Forelimb muscle (tissue), 1 donor: ENCODE measurements around the gene BICC1. TPM values are rescaled to one million over a fixed set of nuclear protein-coding genes. Genes with fewer than 3 reads are reported as not detected.

Experiments
- DNase-seq: peaks from one replicate; pipeline ENCODE4 v3.0.0-alpha.2; 2013; ENCODE audit warnings: low read depth
- polyA plus RNA-seq: library from polyadenylated mRNA; unstranded; fragments of 120-200 nt; gene quantifications from one replicate; pipeline ENCODE4 v1.2.1, GENCODE V29; 2013; ENCODE audit not compliant: insufficient read length

BICC1 gene
- polyA plus RNA-seq, 1 donor: 14.5 TPM

GRCh38 chr10:58645416-58646146 lies 132.9 kb downstream of the BICC1 start:
- DNase-seq: no peak

DNA sequence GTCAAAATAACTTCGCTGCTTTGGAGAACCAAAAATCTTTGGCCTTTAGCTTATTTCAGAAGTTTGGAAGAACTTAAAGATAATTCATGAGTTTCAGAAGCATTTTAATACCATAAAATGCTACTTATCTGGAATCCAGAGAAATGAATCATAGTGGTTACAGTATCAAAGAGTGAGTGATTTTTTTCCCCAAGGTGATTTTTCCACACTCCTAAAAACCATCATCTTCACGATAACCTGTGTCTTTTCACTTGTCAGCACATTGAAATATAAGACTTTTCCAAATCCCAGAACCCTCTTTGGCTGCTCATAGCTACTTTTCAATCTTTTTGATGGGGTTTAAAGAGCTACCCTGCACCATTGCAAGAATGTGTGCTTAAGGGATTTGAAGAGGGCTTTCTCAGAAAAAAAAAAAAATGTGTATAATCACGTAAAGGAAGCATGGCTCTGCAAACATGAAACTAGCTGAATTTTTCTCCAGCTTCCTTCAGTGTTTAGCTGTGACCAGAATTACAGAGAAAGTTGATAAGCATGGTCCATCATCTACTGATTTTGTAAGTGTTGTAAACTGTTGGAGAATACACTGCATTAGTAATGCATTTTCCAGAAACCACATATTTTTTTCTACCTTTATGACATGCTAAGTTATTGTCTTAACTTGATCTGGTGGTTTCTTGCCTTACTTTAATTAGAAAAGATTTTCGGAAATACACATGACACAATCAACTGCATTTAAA lies 134.9 kb downstream of the BICC1 start:
- no peak for DNase-seq

GRCh38 chr10:58648131-58648530 lies 135.5 kb downstream of the BICC1 start:
- DNase-seq: no peak

DNA sequence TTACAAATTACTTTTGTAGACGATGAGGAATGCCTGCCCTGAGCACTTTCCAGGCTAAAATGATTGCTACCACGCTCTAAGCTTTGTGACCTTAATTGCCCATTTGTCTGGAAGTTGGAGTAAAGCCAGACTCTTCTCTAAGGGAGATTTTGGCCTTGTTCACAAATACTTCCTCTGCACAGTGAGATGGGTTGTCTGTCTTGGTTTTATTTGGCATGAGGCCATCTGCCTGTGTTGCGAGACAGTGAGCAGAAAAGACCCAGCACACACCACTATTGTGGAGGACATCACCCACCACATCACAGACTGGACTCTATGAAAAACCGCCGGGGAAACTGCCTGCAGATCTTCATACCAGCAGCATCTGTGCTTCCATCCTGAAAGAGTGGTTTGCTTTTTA lies 138.4 kb downstream of the BICC1 start:
- no peak for DNase-seq

DNA sequence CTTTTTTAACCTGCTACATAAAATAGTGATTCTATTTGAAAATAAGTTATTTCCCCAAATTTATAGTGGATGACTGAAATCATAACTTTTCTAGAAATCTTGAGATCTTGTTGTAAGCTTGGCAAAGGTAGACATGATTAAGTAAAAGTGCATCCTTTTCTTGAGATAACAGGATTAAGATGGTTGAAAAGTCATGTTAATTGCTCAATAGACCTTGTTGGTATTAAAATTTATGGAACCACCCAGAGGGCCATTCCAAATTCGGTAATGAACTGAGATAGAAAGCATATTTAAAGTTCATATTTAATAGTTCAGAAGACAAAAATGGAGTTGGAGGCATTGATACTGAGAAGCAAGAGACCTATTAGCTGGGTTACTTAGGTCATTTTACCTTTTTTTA lies 139.1 kb downstream of the BICC1 start:
- no peak for DNase-seq

DNA sequence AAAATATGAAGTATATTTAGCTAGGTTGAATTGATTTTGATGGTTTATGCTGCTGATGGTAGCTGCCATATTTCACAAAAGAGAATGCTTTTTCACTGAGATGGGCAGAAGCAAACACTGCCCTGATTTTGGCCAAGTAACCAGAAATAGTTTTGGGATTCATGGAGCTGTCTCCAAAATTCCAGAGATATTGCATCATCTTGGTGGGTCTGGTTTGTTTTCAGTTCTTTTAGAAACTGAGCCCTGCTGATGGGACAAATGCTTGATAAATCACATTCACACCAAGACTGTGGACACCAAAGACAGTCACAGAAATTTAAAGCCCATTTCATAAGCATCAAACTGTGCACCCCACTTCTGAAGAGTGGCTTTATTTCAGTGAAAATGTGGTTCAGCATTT lies 140.5 kb downstream of the BICC1 start:
- DNase-seq: no peak

DNA sequence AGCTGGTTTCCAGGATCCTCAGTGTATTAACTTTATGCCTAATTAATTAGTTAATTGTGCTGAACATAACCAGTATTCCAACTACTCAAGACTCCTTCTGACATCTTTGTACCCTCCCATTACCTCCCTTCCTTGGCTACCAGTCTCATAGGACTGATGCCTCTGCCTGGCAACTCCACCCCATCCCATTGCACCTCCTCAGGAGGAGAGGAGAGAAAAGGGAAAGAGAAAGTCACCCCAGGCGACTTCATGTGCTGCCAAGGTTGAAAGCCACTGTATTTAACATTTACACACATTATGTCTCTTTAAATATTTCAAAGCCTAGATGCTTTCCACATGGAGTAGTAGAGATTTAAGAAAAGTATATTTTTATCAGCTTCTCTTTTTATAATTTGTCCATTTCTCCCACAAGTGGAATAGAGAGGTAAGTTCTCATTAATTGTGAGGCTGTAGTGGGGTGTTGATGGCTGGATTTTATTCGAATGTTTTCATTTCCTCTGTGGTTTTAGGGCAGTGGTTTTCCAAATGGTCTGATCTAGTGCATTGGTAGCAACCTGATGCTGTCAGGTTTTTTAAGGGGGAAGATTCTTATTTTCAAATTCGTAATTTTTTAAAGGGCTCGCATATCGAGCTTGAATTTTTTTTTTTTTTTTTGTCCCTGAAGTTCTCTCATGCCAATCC lies 148.0 kb downstream of the BICC1 start:
- DNase-seq: no peak

DNA sequence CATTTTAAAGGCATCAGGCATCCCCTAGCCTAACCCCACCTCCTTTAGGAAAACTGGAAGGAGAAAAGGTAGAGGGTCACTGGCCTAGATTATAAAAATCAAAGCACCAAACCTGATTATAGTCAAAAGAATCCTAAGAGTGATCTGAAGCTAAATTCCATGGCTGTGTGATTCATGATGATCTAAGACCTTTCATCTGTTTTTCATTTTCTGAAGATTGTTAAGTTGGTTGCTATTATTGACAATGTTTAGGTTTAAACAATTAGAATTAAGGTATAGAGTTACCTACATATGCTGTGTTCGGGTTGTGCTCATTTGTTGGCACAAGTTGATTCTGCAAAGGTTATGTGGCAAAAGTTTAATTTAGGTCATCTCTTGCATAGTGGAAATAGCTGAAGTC lies 148.7 kb downstream of the BICC1 start:
- no peak for DNase-seq

GRCh38 chr10:58661902-58662301 lies 149.2 kb downstream of the BICC1 start:
- DNase-seq: no peak

DNA sequence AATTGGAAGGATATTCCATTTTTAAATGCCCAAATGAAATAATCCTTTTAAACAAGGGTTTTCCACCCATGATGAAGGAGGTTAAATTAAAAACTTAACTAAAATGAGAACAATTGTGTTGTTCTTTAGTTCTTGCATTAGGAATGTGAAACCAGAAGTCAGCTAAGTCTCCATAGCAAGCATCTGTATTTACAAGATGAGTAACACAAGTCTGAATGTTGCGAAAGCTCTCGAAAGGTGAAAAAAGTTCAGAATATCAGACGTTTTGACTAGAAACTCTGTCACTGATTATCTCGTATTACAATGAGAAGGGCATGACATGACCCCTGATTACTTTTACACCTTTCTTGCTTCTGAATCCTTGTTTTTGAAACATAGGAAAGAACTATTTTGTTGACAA lies 149.6 kb downstream of the BICC1 start:
- no peak for DNase-seq

- DNase-seq: no peak
Observed at GRCh38 chr10:58665361-58665760, 152.7 kb downstream of the BICC1 start.

GRCh38 chr10:58666024-58666423 lies 153.4 kb downstream of the BICC1 start:
- DNase-seq: no peak

- DNase-seq: no peak
Observed at GRCh38 chr10:58667658-58668310, 155.1 kb downstream of the BICC1 start.

DNA sequence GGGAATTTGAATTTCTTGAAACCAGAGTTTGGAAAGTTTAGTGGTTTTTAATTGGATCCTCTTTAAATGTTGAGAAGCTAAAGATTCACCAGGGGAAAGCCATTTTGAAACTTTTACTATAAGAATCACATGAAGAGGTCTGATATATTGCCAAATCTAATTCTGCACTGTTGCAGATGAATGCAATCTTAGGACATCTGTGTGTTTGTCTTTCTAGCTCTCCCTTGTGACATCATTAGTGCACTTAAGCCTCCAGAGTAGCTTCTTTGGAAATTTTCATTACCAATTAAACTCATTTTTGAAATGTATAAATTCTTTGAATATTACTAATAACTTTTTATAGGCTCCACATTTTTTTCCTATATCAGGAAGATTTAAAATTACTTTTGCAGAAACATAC lies 160.2 kb downstream of the BICC1 start:
- no peak for DNase-seq

GRCh38 chr10:58674251-58674650 lies 161.6 kb downstream of the BICC1 start:
- no peak for DNase-seq

GRCh38 chr10:58675321-58675720 lies 162.6 kb downstream of the BICC1 start:
- no peak for DNase-seq

DNA sequence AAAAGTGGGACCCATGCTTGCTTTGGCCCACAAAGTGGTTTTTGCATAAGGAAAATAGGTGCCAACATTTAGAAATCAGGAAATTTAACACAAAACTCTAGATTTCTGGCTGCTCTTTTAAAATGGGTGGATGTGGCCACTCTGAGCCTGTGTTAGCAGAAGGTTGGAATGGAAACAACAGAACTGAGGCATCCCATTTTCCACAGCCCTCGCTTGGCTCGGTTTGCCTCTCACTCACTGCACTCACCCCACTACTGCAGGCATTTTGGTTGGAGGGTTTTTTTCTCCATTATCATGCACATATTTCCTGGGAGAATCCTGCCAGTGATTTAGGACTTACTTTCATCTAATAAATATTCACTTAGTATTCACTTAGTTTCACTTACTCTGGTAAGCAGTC lies 178.9 kb downstream of the BICC1 start:
- no peak for DNase-seq

GRCh38 chr10:58693919-58694318 lies 181.2 kb downstream of the BICC1 start:
- DNase-seq: no peak

- no peak for DNase-seq
Observed at GRCh38 chr10:58695022-58695421, 182.3 kb downstream of the BICC1 start.

- no peak for DNase-seq
Observed at GRCh38 chr10:58696736-58697135, 184.1 kb downstream of the BICC1 start.

GRCh38 chr10:58697691-58698090 lies 185.0 kb downstream of the BICC1 start:
- DNase-seq: no peak

- DNase-seq: no peak
Observed at GRCh38 chr10:58698777-58699356, 186.2 kb downstream of the BICC1 start.
